WTC11 (cell line): ENCODE measurements around the gene EPN2.

Experiments
- CREB1 ChIP-seq: sonication (generic); formaldehyde crosslinking; IDR thresholded peaks from 2 replicates; pipeline ENCODE4 v1.8.0; 2023; ENCODE audit warnings: mild to moderate bottlenecking, missing genetic modification reagents
- FOXP1 ChIP-seq: sonication (generic); formaldehyde crosslinking; IDR thresholded peaks from 2 replicates; pipeline ENCODE4 v1.8.0; 2022; ENCODE audit warnings: missing genetic modification reagents, mild to moderate bottlenecking, moderate library complexity, borderline replicate concordance
- IRF2 ChIP-seq: sonication (generic); formaldehyde crosslinking; IDR thresholded peaks from 2 replicates; pipeline ENCODE4 v1.8.0; 2022; ENCODE audit warnings: low read depth, missing genetic modification reagents, borderline replicate concordance
- NR2C2 ChIP-seq: sonication (generic); formaldehyde crosslinking; IDR thresholded peaks from 2 replicates; pipeline ENCODE4 v1.8.0; 2022; ENCODE audit warnings: mild to moderate bottlenecking, missing genetic modification reagents
- SP1 ChIP-seq: sonication (generic); formaldehyde crosslinking; conservative IDR thresholded peaks from 2 replicates; pipeline ENCODE4 v1.8.1; 2022; ENCODE audit warnings: missing genetic modification reagents
- ZNF232 ChIP-seq: sonication (generic); formaldehyde crosslinking; IDR thresholded peaks from 2 replicates; pipeline ENCODE4 v1.8.0; 2022; ENCODE audit warnings: mild to moderate bottlenecking, missing genetic modification reagents
- TF ChIP-seq, protein P1 (sequence below): sonication (generic); formaldehyde crosslinking; IDR thresholded peaks from 2 replicates; pipeline ENCODE4 v1.8.1; 2023; ENCODE audit warnings: mild to moderate bottlenecking, missing genetic modification reagents
- TF ChIP-seq, protein P2 (sequence below): fragments of 200-600 bp; IDR thresholded peaks from 2 replicates; pipeline ENCODE4 v1.8.0; 2022; ENCODE audit warnings: antibody characterized with exemption
- TF ChIP-seq, protein P3 (sequence below): sonication (generic); formaldehyde crosslinking; IDR thresholded peaks from 2 replicates; pipeline ENCODE4 v1.8.1; 2023; ENCODE audit warnings: mild to moderate bottlenecking, missing genetic modification reagents, borderline replicate concordance
- TF ChIP-seq, protein P4 (sequence below): sonication (generic); formaldehyde crosslinking; IDR thresholded peaks from 2 replicates; pipeline ENCODE4 v1.8.1; 2023; ENCODE audit warnings: mild to moderate bottlenecking, missing genetic modification reagents, moderate library complexity

DNA sequence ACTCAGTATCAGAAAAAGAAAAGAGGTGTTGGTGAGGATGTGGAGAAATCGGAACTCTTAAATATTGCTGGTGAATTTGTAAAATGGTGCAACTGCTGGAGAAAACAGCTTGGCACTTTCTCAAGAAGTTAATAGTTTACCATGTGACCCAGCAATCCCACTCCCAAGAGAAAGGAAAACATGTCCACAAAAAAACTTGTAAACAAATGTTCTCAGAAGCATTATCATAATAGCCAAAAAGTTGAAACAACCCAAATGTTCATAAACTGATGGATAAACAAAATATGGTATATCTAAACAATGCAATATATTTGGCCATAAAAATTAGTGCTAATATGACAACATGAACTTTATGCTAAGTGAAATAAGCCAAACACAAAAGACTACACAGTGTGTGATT is 138.6 kb downstream of the EPN2 start:
- TF ChIP-seq NR2C2 (CRISPR knock-in tag) (no peak), CREB1 (CRISPR knock-in tag) (no peak), SP1 (CRISPR knock-in tag) (no peak), ZNF232 (CRISPR knock-in tag) (no peak), IRF2 (CRISPR knock-in tag) (no peak), FOXP1 (CRISPR knock-in tag) (no peak)
- TF ChIP-seq, protein P1, sequence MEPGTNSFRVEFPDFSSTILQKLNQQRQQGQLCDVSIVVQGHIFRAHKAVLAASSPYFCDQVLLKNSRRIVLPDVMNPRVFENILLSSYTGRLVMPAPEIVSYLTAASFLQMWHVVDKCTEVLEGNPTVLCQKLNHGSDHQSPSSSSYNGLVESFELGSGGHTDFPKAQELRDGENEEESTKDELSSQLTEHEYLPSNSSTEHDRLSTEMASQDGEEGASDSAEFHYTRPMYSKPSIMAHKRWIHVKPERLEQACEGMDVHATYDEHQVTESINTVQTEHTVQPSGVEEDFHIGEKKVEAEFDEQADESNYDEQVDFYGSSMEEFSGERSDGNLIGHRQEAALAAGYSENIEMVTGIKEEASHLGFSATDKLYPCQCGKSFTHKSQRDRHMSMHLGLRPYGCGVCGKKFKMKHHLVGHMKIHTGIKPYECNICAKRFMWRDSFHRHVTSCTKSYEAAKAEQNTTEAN, result no peak
- TF ChIP-seq, protein P2, sequence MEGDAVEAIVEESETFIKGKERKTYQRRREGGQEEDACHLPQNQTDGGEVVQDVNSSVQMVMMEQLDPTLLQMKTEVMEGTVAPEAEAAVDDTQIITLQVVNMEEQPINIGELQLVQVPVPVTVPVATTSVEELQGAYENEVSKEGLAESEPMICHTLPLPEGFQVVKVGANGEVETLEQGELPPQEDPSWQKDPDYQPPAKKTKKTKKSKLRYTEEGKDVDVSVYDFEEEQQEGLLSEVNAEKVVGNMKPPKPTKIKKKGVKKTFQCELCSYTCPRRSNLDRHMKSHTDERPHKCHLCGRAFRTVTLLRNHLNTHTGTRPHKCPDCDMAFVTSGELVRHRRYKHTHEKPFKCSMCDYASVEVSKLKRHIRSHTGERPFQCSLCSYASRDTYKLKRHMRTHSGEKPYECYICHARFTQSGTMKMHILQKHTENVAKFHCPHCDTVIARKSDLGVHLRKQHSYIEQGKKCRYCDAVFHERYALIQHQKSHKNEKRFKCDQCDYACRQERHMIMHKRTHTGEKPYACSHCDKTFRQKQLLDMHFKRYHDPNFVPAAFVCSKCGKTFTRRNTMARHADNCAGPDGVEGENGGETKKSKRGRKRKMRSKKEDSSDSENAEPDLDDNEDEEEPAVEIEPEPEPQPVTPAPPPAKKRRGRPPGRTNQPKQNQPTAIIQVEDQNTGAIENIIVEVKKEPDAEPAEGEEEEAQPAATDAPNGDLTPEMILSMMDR, result no peak
- TF ChIP-seq, protein P3, sequence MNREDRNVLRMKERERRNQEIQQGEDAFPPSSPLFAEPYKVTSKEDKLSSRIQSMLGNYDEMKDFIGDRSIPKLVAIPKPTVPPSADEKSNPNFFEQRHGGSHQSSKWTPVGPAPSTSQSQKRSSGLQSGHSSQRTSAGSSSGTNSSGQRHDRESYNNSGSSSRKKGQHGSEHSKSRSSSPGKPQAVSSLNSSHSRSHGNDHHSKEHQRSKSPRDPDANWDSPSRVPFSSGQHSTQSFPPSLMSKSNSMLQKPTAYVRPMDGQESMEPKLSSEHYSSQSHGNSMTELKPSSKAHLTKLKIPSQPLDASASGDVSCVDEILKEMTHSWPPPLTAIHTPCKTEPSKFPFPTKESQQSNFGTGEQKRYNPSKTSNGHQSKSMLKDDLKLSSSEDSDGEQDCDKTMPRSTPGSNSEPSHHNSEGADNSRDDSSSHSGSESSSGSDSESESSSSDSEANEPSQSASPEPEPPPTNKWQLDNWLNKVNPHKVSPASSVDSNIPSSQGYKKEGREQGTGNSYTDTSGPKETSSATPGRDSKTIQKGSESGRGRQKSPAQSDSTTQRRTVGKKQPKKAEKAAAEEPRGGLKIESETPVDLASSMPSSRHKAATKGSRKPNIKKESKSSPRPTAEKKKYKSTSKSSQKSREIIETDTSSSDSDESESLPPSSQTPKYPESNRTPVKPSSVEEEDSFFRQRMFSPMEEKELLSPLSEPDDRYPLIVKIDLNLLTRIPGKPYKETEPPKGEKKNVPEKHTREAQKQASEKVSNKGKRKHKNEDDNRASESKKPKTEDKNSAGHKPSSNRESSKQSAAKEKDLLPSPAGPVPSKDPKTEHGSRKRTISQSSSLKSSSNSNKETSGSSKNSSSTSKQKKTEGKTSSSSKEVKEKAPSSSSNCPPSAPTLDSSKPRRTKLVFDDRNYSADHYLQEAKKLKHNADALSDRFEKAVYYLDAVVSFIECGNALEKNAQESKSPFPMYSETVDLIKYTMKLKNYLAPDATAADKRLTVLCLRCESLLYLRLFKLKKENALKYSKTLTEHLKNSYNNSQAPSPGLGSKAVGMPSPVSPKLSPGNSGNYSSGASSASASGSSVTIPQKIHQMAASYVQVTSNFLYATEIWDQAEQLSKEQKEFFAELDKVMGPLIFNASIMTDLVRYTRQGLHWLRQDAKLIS (CRISPR knock-in tag), result no peak
- TF ChIP-seq, protein P4, sequence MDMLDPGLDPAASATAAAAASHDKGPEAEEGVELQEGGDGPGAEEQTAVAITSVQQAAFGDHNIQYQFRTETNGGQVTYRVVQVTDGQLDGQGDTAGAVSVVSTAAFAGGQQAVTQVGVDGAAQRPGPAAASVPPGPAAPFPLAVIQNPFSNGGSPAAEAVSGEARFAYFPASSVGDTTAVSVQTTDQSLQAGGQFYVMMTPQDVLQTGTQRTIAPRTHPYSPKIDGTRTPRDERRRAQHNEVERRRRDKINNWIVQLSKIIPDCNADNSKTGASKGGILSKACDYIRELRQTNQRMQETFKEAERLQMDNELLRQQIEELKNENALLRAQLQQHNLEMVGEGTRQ, result no peak
